Right renal cortex interstitium (tissue), 3 donors: Measurements from ENCODE around the gene NPRL2. TPM values are rescaled to one million over a fixed set of nuclear protein-coding genes. Genes with fewer than 3 reads are reported as not detected.

ENCODE experiments used
- DNase-seq, 3 donors: peaks; one replicate each; pipeline ENCODE4 v3.0.0-alpha.2; 2013; ENCODE audit warnings: low read depth in 3 of 3, low spot score in 2 of 3
- polyA plus RNA-seq, 3 donors: library from polyadenylated mRNA; unstranded; fragments of 120-200 nt; gene quantifications; one replicate each; pipeline ENCODE4 v1.2.1, GENCODE V29; 2013; ENCODE audit not compliant: insufficient read length in 3 of 3

Gene NPRL2
- polyA plus RNA-seq, 3 donors: 31.0 to 35.2 (median 33.8) TPM

- no peak for DNase-seq
These were observed 2.9 kb upstream of the NPRL2 start for GRCh38 chr3:50353245-50354004.

- no peak for DNase-seq
These were observed 2.2 kb upstream of the NPRL2 start for GRCh38 chr3:50352781-50353180.

DNA sequence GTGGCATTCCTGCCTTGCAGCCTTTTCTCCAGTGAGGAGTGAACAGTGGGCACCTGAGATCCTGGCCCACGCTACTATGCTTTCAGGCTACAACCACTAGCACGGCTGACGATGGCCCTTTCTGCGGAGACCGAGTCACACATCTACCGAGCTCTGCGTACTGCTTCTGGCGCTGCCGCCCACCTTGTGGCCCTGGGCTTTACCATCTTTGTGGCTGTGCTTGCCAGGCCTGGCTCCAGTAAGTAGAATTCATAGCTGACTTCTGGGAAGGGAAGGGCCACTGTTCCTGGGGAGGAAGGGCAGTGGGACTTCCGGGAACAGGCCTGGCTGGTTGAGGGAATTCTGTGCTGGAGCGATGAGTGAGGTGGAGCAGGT lies 735 bp upstream of the NPRL2 start:
- DNase-seq: no peak

DNA sequence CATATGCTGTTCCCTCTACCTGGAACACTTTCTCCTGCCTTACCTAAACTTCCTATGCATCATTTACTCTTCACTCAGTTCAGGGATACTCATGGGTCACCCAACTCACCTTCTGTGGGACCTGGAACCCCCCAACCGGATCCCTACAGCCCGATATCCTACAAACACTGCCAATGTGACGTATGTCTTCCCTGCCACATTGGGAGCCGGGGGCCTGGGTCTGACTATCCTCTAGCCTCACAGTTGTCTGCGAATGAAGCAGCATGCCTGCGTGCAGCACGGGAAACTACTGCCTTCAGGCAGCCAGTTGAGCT lies 405 bp downstream of the NPRL2 start:
- DNase-seq: no peak

GRCh38 chr3:50347187-50347813 lies 3.3 kb downstream of the NPRL2 start:
- DNase-seq: no peak

DNA sequence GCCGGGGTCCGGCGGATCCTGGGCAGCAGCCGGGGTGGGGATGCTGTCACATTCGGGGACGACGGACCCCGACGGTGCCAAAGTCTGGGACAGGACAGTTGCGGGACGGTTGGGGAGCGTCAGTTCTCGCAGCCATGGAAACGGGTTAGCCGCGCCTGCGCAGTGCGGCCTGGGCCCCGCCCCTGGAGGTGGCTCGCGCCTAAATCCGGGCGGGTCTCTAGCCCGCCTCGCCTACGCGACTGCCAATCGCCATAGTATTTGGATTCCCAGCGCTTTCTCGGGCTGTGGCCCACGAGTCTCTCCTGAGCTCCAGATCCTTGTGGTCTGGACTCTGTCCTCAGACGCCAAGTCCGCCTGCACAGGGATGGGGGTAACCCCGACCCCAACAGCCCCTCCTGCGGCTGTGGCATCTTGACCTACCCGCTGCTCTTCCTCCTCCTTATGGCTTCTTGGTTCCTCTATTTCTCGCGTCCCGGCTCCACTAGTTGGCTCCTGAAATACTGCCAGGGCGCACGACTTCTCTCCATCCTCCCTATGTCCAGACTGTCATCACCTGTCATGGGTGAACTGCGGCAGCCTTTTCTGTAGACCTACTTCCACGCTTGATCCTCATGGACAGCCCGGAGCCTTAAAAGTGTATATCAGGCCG lies 4.9 kb downstream of the NPRL2 start, which contains the start of gene ZMYND10:
Gene ZMYND10, minus strand, starts transcription at position 147 of the 649 bp plus-strand sequence. CDS start 153 bp downstream, outside the sequence.
- DNase-seq: no peak

DNA sequence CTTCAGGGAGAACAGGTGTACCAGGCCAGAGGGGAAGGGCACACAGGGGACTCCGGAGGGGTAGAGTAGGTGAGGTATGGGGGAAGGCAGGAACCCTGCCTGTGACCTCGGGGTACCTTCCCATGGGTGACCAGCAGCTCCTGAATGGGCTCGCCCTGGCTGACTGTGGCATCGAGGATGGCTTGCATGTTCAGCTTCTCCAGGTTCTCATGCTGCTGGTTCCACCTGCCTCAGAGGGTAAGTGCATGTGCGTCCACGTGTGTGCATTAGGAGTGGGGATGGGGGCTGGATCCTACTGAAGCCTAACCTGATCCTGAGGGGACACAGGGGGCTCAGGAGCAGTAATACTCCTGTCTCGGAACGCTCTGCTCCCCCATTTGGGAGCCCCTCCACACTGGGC lies 5.6 kb downstream of the NPRL2 start:
- no peak for DNase-seq

DNA sequence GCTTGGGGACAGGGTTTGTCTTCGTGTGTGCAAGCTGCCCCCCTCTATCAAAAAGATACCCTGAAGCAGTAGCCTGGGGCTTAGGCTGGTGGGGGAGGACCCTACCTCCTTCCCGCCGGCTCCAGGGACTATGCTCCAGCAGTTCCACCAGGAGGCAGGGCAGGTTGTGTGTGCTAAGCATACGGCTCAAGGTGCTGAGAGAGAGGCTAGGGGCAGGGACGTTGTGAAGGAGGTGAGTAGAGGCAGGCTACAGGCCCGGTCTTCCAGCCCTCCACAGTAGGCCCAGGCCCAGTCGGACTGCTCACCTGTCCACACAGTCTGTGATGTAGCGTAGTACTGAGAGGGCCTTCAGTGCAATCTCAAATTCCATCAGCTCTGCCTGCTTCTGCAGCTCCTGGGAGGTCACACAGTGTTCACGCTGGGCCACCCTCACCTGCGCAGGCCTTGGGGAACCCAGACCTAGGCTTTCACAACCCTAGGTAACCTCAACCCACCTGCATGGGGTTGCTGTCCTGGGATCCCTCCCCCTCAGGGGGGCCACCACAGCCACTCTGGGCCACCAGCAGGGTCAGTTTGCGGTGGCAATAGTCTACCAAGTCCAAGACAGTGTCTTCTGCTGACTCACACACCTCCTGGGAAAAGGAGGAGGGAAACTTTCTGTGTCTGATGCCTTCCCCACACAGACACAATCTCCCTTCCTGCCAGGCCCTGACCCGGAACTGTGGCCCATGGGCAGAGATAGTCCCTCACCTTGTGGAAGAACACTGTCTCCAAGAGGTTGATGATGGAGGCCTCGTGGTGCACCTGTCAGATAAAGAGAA lies 7.6 kb downstream of the NPRL2 start:
- DNase-seq: no peak

DNA sequence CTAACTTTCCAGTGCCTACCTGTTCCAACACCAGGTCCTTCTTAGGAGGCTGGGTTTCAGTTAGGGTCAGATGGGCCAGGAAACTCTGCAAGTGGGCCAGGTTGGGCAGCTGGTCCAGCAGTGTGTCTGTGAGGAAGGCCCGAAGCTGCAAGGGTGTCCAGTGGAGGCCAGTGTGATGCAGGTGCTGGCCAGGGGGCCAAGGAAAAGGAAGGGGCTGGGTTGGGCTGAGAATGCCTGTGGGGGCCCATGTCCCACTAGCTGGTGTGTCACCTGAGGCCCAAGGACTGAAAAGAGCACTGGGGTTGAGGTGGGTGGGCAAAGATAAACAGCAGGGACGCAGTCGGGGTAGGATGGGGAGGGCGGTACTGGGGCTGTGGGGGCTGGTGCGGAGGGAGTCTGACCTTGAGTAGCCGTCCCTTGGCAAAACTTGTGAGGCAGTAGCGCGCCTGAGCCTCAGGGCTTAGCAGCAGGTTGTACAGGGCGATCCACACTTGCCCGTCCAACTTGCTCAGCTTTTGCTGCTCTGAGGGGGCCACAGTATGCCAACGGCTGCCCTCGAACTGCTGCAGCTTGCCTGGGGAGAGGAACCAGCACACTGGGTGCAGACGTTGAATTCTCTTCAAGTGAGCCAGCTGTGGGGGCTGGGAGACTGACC lies 8.5 kb downstream of the NPRL2 start:
- no peak for DNase-seq

DNA sequence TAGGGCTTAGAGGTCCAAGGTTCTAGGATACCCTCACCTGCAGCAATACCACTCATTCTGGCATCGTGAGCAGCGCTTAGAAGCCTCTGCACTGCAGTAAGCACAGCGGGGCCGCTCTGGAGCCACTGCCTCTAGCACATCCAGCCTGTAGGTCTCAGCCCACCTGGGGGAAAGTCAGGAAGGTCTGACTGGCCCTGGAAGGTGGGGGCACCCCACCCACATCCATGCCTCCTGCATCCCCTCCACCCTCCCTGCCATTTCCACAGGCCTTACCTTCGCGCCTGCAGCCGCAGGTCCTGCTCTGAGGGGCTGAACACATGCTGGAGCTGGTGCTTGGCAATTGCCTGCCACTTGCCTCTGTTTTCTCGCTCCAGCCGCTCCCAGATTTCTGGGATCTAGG lies 9.0 kb downstream of the NPRL2 start:
- no peak for DNase-seq

GRCh38 chr3:50340448-50341329 lies 9.9 kb downstream of the NPRL2 start, which contains the start of gene RASSF1:
TSS of gene RASSF1 (minus strand) at chr3:50340836. CDS start at chr3:50340805, 31 bp downstream.
- no peak for DNase-seq

GRCh38 chr3:50340147-50340447 lies 10.5 kb downstream of the NPRL2 start:
- DNase-seq: no peak

DNA sequence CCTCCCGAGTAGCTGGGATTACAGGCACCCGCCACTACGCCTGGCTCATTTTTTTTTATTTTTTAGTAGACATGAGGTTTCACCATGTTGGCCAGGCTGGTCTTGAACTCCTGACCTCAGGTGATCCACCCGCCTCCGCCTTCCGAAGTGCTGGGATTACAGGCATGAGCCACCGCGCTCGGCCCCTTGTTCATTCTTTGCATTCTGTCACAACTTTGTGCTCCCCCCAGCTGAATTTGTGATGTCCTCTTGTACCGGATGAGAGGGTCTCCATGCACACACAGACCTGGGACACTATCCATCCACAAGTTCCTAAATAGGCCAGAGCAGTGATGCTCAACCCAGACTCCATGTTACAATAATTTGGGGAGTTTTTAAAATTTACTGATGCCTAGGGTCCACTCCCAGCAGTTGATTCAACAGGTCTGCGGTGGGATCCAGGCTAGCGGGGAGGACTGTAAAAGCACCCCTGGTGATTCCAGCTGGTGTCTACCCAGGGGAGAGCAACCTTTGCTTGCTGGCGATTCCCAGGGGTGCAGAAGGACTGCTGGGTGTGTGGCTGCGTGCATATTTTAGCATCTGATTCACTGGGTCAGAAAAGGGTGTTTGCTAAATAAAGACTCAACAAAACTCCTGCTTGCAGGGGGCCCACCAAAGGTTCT lies 11.0 kb downstream of the NPRL2 start:
- no peak for DNase-seq

DNA sequence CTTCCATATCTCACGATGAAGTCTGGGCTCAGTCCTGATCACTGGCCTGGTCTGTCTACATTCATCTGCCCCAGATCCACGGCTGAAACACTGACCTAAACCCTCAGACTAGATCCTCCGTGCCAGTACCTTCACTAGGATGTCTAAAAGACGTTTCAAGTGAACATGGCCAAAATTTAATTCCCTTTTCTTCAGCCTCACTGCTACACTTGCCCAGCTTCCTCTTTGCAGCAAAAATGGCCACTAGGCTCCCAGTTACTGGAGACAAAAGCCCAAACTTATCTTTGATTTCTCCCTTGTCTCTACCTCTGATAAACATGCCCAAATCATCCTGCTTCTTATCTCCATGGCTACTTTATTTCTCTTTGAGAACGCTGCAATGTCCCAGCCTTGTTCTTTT lies 11.6 kb downstream of the NPRL2 start:
- DNase-seq: no peak

GRCh38 chr3:50337175-50337861 lies 13.3 kb downstream of the NPRL2 start:
- DNase-seq: peak in 2 of 3 donors; percentile 95 to 96

- no peak for DNase-seq
These were observed 14.0 kb downstream of the NPRL2 start for GRCh38 chr3:50336452-50337174.

- no peak for DNase-seq
These were observed 16.1 kb downstream of the NPRL2 start for GRCh38 chr3:50334339-50335075.
